ENCODE measurements around the gene NCEH1.
A peak's percentile ranks its signal among the peaks of the same experiment; 100 is the strongest.
"Not testable (repeated sequence)": the region's sequence is repeated elsewhere in the genome, so short reads cannot be mapped to it uniquely, and the experiment has no call there.

The NCEH1 gene

DNA sequence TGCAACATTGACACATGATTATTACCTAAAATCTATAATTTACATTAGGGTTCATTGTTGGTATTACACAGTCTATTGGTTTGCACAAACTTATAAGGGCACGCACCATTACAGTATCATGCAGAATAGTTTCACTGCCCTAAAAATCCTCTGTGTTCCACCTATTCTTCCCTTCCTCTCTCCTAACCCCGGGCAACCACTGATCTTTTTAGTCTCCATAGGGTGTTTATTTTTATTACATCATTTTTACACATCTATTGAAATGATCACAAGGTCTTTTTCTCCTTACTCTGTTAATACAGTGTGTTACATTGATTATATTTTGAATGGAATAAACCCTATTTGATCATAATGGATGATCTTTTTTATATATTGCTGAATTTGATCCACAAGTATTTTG lies 24.1 kb upstream of the NCEH1 start:
- H3K4me1 ChIP-seq (ENCODE audit: insufficient read depth, low read length): no peaks in the 10 kb centered on the region
- no peaks in the 10 kb centered on the region for H3K27me3 ChIP-seq (ENCODE audit: insufficient read depth, low read length)
- no peak overlapping the region for H3K27ac ChIP-seq (ENCODE audit: low read depth, low read length)
- H3K9me3 ChIP-seq (ENCODE audit: insufficient read depth, low read depth, low read length): no peaks in the 10 kb centered on the region
- no peak overlapping the region for H3K4me3 ChIP-seq (ENCODE audit: low read length)
- no peak overlapping the region for H3K9ac ChIP-seq (ENCODE audit: low read depth, low read length)
- H3K36me3 ChIP-seq (ENCODE audit: insufficient read depth, low read length): no peaks in the 10 kb centered on the region
- 100% methylated on average over 1 of the region's 2 CpGs for WGBS

DNA sequence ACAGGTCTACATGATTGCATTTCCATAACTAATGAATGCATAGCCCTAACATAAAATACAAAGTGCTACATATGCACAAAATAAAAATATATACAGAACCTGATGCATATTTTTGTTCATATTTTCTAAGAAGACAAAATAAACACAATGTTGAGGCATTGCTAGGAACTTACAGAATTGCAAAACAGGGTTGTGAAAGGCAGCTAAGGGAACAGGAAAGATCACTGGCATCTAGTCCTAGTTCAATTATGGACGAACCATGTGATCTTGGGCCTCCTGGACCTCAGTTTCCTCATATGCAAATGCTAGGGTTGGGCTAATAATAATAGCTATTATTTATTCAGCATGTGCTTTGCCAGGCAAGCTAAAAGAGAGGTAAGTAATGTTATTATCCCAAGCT lies 15.5 kb upstream of the NCEH1 start:
- H3K36me3 ChIP-seq (ENCODE audit: insufficient read depth, low read length): no peaks in the 10 kb centered on the region
- no peaks in the 10 kb centered on the region for H3K4me1 ChIP-seq (ENCODE audit: insufficient read depth, low read length)
- no peak overlapping the region for H3K27ac ChIP-seq (ENCODE audit: low read depth, low read length)
- no peaks in the 10 kb centered on the region for H3K9me3 ChIP-seq (ENCODE audit: insufficient read depth, low read depth, low read length)
- H3K4me3 ChIP-seq (ENCODE audit: low read length): no peak overlapping the region
- no peaks in the 10 kb centered on the region for H3K27me3 ChIP-seq (ENCODE audit: insufficient read depth, low read length)
- 94% methylated on average over 1 of the region's 1 CpG for WGBS
- H3K9ac ChIP-seq (ENCODE audit: low read depth, low read length): no peak overlapping the region

DNA sequence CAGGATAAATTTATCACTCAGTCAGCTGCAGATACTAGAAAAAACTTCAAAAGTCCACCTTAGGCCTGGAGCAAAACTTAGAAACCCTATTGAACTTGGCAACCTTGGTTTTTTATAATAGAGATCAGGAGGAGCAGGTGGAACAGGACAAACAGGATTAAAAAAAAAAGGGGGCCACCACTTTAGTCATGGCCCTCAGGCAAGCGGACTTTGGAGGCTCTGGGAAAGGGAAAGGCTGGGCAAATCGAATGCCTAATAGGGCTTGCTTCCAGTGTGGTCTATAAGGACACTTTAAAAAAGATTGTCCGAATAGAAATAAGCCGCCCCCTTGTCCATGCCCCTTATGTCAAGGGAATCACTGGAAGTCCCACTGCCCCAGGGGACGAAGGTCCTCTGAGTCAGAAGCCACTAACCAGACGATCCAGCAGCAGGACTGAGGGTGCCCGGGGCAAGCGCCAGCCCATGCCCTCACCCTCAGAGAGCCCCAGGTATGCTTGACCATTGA lies 11.7 kb upstream of the NCEH1 start:
- not testable (repeated sequence) for H3K27ac ChIP-seq (ENCODE audit: low read depth, low read length); H3K27me3 ChIP-seq (ENCODE audit: insufficient read depth, low read length); H3K4me1 ChIP-seq (ENCODE audit: insufficient read depth, low read length); H3K36me3 ChIP-seq (ENCODE audit: insufficient read depth, low read length); H3K4me3 ChIP-seq (ENCODE audit: low read length); H3K9ac ChIP-seq (ENCODE audit: low read depth, low read length)
- peaks cover 20% of the 10 kb centered on the region for H3K9me3 ChIP-seq (ENCODE audit: insufficient read depth, low read depth, low read length)
- WGBS: 95% methylated on average over 8 of the region's 8 CpGs

DNA sequence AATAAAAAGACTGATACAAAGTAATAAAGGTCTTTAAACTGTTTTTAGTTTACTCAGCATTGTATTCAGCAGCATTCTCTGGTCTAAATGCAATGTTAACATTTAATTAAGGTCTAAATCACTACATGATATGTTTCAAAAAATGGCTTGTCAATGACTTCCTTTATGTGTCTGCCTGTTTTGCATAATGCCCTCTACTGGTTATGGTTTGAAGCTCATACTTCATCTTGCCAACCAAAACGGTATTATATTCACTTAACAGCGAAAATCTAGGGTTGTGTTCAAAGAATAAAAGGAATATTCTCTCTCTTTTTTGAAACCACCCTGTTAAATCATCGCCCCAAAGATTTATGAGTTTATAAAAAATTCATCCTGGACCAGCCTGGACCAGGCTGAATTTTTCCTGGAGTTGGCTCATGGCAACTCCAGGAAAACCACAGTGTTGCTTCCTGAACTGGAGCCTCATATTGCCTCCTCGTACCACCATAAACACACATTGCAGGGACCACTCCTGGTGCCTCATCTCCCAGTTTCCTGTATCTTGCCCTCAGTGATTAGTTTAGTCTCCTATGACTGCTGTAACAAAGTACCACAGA lies 6.7 kb upstream of the NCEH1 start:
- WGBS: 97% methylated on average over 3 of the region's 4 CpGs
- Histone ChIP-seq H3K36me3 (ENCODE audit: insufficient read depth, low read length) (no peaks in the 10 kb centered on the region), H3K4me1 (ENCODE audit: insufficient read depth, low read length) (no peaks in the 10 kb centered on the region), H3K4me3 (ENCODE audit: low read length) (no peak overlapping the region), H3K9ac (ENCODE audit: low read depth, low read length) (no peak overlapping the region), H3K27ac (ENCODE audit: low read depth, low read length) (no peak overlapping the region), H3K27me3 (ENCODE audit: insufficient read depth, low read length) (no peaks in the 10 kb centered on the region), H3K9me3 (ENCODE audit: insufficient read depth, low read depth, low read length) (peaks cover 20% of the 10 kb centered on the region)

DNA sequence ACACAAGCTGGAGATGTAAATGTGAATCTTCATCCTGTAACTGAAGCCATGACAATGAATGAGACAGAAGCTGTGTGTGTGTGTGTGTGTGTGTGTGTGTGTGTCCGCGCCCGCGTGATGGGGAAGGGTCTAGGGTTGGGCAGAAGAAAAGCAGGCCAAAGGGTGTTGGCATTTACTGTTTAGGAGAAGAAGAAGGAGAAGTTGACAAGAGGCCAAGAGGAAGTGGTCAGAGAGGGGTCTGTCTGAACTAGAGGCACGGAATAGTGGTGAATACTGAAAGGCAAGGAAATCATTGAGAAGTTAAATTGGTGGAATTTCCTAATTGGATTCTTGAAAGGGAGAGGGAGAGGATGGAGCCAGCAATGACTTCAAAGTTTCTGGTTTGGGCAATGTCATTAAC lies 5.6 kb upstream of the NCEH1 start:
- Histone ChIP-seq H3K4me1 (ENCODE audit: insufficient read depth, low read length) (no peaks in the 10 kb centered on the region), H3K9ac (ENCODE audit: low read depth, low read length) (no peak overlapping the region), H3K27me3 (ENCODE audit: insufficient read depth, low read length) (no peaks in the 10 kb centered on the region), H3K4me3 (ENCODE audit: low read length) (no peak overlapping the region), H3K27ac (ENCODE audit: low read depth, low read length) (no peak overlapping the region), H3K9me3 (ENCODE audit: insufficient read depth, low read depth, low read length) (peaks cover 20% of the 10 kb centered on the region), H3K36me3 (ENCODE audit: insufficient read depth, low read length) (no peaks in the 10 kb centered on the region)
- WGBS: 90% methylated on average over 5 of the region's 5 CpGs

DNA sequence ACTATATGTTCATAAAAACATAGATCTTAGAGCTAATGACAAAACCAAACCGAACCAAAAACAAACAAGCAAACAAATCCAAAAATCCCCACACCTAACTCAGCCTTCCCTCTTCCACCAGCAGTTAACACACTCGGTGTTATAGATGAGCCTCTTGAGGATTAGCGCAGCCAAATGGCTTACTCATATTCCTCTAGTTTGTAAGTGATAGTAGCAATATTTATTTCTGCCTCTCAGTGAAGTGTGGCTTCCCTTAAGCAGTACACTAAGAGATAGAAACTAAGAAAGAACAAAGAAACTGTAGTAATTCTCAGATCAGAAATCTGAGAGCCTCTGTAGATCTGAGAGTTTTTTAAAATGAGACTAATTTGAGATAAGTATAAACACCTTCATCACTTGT lies 2.4 kb upstream of the NCEH1 start:
- H3K9ac ChIP-seq (ENCODE audit: low read depth, low read length): no peak overlapping the region
- 0 out of 2 replicates have a peak, but pooled peaks cover 6% of the 10 kb centered on the region for H3K9me3 ChIP-seq (ENCODE audit: insufficient read depth, low read depth, low read length)
- H3K27ac ChIP-seq (ENCODE audit: low read depth, low read length): no peak overlapping the region
- H3K36me3 ChIP-seq (ENCODE audit: insufficient read depth, low read length): no peaks in the 10 kb centered on the region
- 93% methylated on average over 2 of the region's 3 CpGs for WGBS
- H3K4me3 ChIP-seq (ENCODE audit: low read length): no peak overlapping the region
- H3K27me3 ChIP-seq (ENCODE audit: insufficient read depth, low read length): no peaks in the 10 kb centered on the region
- H3K4me1 ChIP-seq (ENCODE audit: insufficient read depth, low read length): no peaks in the 10 kb centered on the region

DNA sequence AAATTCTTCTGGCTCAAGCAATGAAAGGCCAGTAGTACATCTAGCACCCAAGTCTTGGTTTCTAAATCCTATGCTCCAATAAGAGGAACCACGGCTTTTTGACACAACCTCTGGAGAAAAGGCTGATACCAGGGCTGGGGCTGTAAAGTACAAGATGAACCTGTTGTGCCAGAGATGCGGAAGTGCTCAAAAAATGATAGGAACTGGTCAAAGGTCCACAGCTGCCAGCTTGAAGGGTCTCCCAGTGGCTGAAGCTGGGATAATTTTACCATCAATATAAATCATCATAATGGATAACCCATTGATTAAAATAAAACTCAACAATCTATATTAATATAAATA lies 558 bp upstream of the NCEH1 start:
- Histone ChIP-seq H3K4me1 (ENCODE audit: insufficient read depth, low read length) (no peaks in the 10 kb centered on the region), H3K4me3 (ENCODE audit: low read length) (peak overlapping the region; percentile 79), H3K9me3 (ENCODE audit: insufficient read depth, low read depth, low read length) (no peaks in the 10 kb centered on the region), H3K27me3 (ENCODE audit: insufficient read depth, low read length) (no peaks in the 10 kb centered on the region), H3K27ac (ENCODE audit: low read depth, low read length) (no peak overlapping the region; the same call in 1 of the 2 replicates), H3K36me3 (ENCODE audit: insufficient read depth, low read length) (no peaks in the 10 kb centered on the region), H3K9ac (ENCODE audit: low read depth, low read length) (no peak overlapping the region)
- 71% methylated on average over 2 of the region's 2 CpGs for WGBS

DNA sequence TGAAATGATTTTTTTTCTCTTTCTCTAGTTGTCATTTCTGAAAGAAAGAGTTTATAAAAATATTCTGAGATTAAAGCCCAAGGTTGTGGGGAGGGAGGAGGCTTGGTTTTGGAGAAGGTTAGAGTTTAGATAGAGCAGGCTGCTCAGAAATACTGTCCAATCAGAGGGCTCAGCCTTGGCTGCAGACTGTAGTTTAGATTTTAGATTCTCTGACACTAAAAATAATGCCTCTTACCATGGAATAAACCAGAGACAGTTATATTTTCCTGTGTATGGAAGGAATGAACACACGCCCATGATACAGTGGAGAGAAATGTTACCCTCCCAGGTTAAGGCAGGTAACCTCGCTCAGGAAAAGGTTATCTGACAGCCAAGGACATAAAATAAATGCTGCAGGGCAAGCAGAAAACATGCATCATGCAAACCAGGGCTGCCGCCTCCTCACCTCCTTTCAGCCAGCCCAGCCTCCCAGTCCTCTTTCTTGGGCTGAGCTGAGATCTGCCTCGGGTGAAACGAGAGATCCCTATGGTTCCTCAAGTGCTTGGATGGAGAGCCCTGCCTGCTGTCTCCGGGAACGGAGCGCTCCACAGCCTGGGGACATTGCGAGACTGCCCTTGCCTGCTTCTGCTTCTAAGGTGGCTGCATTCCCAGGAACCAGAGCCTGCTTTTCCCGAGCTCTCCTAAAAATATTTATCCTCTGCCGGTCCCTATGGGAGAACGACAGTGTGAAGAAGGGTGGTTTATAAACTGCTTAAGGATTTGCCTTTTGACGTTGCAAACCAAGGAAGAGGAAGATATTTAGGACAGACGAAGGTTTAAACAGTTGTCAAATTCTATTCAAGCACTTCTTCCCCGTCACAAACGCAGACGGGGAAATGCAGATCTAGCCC lies 848 bp downstream of the NCEH1 start:
- H3K4me3 ChIP-seq (ENCODE audit: low read length): peak overlapping the region; percentile 79
- 9% methylated on average over 17 of the region's 17 CpGs for WGBS
- no peaks in the 10 kb centered on the region for H3K9me3 ChIP-seq (ENCODE audit: insufficient read depth, low read depth, low read length)
- no peaks in the 10 kb centered on the region for H3K27me3 ChIP-seq (ENCODE audit: insufficient read depth, low read length)
- peak overlapping the region; percentile 53; the same call in 1 of the 2 replicates for H3K9ac ChIP-seq (ENCODE audit: low read depth, low read length)
- H3K36me3 ChIP-seq (ENCODE audit: insufficient read depth, low read length): no peaks in the 10 kb centered on the region
- H3K27ac ChIP-seq (ENCODE audit: low read depth, low read length): no peak overlapping the region
- no peaks in the 10 kb centered on the region for H3K4me1 ChIP-seq (ENCODE audit: insufficient read depth, low read length)

DNA sequence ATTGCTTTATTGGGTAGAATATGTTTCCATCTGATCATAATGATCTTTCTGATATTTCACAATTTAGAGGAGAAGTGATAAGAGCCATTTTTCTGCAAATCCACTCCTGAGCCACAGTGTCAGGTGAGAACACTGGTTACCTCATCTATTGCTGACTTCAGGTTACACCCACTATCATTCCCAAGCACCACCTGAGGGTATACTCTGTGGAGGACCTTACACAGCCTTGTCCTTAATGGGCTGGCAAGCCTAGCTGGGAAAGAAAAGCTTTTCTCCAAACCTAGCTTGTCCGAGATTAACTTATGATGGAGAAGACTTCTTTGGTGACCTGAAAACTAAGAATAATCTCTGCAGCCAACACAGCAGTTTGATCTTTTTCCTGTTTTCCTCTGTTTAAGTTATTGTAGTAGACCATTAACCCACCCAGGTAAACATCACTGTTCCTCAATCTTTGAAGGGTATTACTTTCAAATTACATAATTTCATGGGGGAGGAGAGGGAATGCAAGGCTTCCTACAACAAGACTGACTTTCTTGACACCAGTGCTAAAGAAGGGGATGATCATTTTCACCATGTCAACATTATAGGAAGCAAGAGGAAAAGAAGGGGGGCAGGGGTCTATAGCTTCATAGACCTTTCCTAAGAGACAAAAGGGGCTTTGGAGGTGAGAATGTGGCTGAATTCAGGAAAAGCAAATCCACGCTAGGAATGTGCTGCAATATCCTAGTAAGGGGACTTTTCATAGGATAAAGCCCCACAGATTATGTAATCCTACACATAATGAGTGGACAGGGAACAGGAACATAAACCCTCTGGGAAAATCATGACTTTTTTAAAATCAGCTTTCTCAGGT lies 1.7 kb downstream of the NCEH1 start:
- H3K9me3 ChIP-seq (ENCODE audit: insufficient read depth, low read depth, low read length): no peaks in the 10 kb centered on the region
- H3K9ac ChIP-seq (ENCODE audit: low read depth, low read length): no peak overlapping the region
- H3K36me3 ChIP-seq (ENCODE audit: insufficient read depth, low read length): no peaks in the 10 kb centered on the region
- H3K4me3 ChIP-seq (ENCODE audit: low read length): peak overlapping the region; percentile 79; the same call in 1 of the 2 replicates
- no peaks in the 10 kb centered on the region for H3K4me1 ChIP-seq (ENCODE audit: insufficient read depth, low read length)
- WGBS: 86% methylated on average over 2 of the region's 2 CpGs
- H3K27me3 ChIP-seq (ENCODE audit: insufficient read depth, low read length): no peaks in the 10 kb centered on the region
- H3K27ac ChIP-seq (ENCODE audit: low read depth, low read length): no peak overlapping the region

DNA sequence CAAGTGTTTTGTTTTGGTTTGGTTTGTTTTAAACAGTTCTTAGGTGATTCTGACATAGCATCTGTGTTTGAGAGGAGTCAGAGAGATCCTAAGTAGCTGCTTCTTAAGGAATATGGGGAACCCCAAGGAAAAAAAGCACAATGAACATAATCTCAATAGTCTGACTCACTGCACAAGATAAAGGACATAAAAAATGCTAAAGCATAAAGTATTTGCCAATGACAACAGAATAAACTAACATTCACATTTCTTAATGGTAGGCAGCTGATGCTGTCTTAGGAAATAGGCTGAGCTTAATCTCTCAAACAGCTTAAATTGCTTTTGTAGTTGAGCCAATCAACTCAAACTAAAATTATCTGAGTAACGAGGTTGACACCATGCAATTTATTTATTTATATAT lies 2.9 kb downstream of the NCEH1 start:
- Histone ChIP-seq H3K4me1 (ENCODE audit: insufficient read depth, low read length) (no peaks in the 10 kb centered on the region), H3K36me3 (ENCODE audit: insufficient read depth, low read length) (no peaks in the 10 kb centered on the region), H3K9me3 (ENCODE audit: insufficient read depth, low read depth, low read length) (no peaks in the 10 kb centered on the region), H3K27ac (ENCODE audit: low read depth, low read length) (no peak overlapping the region), H3K9ac (ENCODE audit: low read depth, low read length) (no peak overlapping the region), H3K27me3 (ENCODE audit: insufficient read depth, low read length) (no peaks in the 10 kb centered on the region), H3K4me3 (ENCODE audit: low read length) (no peak overlapping the region)
- no CpG with 5 or more reads among the region's 1 CpG for WGBS

DNA sequence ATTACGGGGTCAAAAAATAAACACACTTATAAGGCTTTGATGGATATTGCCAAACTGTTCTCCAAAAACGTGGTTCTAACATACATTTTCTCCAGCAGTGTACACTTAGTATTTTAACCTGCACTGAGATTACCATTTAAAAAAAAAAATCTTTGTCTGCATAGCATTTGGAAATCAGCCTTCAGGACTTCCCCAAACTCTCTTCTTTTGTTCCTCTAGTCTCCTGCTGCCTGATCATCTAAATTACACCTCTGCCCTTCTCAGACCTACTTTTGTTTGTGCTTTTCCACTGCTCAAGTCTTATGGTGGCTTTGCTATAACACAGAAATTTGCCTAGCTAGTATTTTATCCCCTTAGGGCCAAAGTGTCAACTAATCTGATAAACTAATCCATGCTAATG lies 3.8 kb downstream of the NCEH1 start:
- H3K27me3 ChIP-seq (ENCODE audit: insufficient read depth, low read length): no peaks in the 10 kb centered on the region
- no peak overlapping the region for H3K4me3 ChIP-seq (ENCODE audit: low read length)
- no peaks in the 10 kb centered on the region for H3K9me3 ChIP-seq (ENCODE audit: insufficient read depth, low read depth, low read length)
- H3K36me3 ChIP-seq (ENCODE audit: insufficient read depth, low read length): no peaks in the 10 kb centered on the region
- H3K9ac ChIP-seq (ENCODE audit: low read depth, low read length): no peak overlapping the region
- 88% methylated on average over 2 of the region's 2 CpGs for WGBS
- H3K4me1 ChIP-seq (ENCODE audit: insufficient read depth, low read length): no peaks in the 10 kb centered on the region
- H3K27ac ChIP-seq (ENCODE audit: low read depth, low read length): no peak overlapping the region

All from HUES64 (cell line).